Right renal cortex interstitium (tissue), 3 donors: ENCODE measurements around the gene TARS1. TPM values are rescaled to one million over a fixed set of nuclear protein-coding genes. Genes with fewer than 3 reads are reported as not detected.
"Not testable (repeated sequence)": the region's sequence is repeated elsewhere in the genome, so short reads cannot be mapped to it uniquely, and the experiment has no call there.

Experiments used
- DNase-seq, 3 donors: peaks; one replicate each; pipeline ENCODE4 v3.0.0-alpha.2; 2013; ENCODE audit warnings: low read depth in 3 of 3, low spot score in 2 of 3
- polyA plus RNA-seq, 3 donors: library from polyadenylated mRNA; unstranded; fragments of 120-200 nt; gene quantifications; one replicate each; pipeline ENCODE4 v1.2.1, GENCODE V29; 2013; ENCODE audit not compliant: insufficient read length in 3 of 3

The TARS1 gene
- polyA plus RNA-seq, 3 donors: 140 to 156 (median 154) TPM

- no peak for DNase-seq
Measured at GRCh38 chr5:33482335-33482734, 41.6 kb downstream of the TARS1 start.

DNA sequence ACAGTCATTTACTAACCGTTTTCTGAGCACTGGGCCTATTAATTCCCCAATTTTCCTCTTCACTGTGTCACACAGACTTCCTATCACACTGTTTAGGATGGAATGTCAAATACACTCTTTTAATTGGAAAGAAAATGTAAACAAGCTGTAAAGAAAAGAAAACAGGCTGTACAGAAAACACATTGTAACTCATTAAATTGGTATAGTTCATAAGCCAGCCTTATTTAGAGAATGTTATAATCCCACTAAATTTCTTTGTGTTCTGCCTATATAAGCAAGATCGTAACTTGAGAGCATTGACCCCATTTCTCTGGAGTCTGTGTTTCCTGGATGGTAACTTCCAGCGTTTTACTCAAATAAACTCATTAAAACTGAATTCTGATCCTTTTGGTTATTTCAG, 46.5 kb downstream of the TARS1 start:
- DNase-seq: no peak

- no peak for DNase-seq
Measured at GRCh38 chr5:33488558-33489355, 48.0 kb downstream of the TARS1 start.

DNA sequence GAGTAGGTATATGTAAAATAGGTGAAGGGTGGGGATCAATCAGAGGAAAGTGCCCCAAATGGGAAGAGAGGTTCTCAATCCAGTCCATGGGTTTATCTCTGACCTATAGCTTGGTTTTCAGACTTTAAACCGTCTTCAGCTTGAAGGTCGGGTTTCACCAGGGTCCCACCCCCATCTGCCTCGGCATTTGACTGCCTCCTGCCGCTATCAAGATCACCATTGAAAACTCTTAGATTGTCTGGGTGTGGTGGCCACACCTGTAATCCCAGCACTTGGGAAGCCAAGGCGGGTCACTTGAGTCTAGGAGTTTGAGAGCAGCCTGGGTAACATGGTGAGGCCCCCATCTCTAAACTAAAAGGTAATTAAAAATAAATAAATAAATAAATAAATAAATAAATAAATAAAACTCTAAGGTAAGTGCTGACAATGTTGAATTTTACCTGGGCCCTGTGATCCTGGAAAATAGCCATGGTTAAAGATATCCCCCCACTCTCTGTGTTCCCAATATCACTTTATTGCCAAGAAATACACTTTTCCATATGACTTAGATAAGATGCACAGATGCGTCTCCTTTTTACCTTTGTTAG, 48.8 kb downstream of the TARS1 start:
- no peak for DNase-seq

DNA sequence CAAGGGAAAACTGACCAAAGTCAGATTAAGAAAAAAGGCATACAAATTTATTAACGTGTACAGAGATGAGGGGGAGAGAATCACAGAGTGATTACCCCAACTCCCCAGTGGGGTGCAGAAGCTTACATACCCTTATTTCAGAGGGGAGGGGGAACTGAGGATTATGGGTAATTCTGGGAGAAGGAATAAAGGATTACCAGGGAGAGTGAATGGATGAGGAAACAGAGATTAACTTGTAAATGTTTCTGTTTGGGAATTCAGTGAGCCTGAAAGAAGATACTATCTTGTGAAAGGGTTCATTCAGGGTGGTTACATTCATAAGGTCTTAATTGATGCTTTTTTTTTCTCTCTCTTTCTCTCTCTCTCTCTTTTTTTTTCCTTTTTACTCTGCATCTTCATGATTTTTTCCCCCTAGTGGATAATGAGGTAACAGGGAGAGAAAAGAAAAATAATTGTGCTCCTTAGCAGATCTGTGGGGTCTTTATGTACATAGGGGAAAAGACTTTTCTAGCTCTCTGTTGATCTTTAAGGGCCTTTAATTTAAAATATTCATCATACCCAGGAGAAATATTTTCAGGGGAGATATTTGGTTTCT, 49.4 kb downstream of the TARS1 start:
- DNase-seq: no peak

DNA sequence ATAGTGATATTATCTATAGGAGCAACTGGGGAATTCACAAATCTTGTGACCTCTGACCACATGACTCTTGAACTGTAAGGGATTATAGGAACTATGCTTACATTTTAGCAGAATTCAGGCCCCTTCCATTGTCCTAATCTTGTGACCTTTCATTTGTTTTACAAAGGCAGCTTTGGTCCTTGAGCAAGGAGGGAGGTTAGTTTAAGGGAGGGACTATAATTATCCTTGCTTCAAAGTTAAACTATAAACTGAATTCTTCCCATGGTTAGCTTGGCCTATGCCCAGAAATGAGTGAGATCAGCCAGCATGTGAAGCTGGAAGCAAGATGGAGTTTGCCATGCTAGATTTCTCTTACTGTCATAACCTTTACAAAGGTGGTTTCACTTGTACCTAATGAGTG, 51.2 kb downstream of the TARS1 start:
- no peak for DNase-seq

GRCh38 chr5:33494466-33494865, 53.7 kb downstream of the TARS1 start:
- no peak for DNase-seq

DNA sequence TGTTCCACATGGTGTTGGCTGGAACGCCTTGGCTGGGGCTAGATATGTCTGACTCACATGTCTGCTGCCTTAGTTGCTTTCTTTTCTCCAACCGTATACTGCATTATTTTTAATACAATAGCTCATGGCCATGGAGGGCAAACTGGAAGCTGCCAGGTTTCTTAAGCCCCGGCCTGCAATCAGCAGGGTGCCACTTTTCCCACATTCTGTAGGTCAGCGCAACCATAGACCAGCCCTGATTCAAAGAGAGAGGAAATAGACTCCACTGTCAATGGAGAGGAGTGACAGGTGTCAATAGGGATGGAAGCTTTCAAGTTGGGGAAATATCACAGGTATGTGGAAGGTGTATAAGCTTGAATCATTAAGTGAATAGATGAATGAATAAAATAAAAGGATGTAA, 60.5 kb downstream of the TARS1 start:
- DNase-seq: no peak

DNA sequence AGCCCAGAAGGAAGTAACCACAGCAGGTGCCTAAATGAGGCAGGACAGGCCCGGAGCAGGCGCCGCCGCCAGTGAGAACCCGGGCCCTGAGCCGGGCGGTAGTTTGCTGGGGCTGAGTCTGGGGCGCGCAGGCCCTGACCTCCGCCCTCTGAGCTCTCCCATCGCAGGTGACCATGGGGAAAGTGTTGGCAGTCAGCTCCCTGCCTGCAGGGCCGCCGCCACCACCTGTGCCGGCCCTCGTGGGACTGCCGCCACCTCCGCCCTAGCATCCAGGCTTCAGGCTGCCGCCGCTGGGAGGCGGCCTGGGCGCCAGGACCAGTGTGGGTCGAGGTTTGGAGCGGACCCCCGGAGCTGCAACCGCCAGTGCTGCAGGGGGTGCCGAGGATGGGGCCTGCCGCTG, 61.1 kb downstream of the TARS1 start:
- no peak for DNase-seq

- DNase-seq: no peak
Measured at GRCh38 chr5:33504570-33504969, 63.8 kb downstream of the TARS1 start.

- no peak for DNase-seq
Measured at GRCh38 chr5:33507426-33507825, 66.7 kb downstream of the TARS1 start.

DNA sequence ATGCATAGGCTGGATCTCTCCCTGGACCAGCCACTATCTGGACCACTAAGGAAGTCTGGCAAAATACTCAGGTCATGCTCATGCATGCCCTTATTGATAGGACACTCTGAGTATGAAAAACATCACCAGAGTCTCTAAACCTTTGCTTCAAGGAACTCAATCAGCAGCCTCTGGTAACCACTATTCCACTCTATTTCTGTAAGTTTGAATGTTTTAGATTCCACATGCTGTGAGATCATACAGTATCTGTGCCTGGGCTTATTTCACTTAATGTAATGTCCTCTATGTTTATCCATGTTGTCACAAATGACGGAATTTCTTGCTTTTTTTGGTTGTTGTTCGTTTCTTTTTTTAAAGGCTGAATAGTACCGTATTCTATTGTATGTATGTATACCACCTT, 68.3 kb downstream of the TARS1 start:
- no peak for DNase-seq

GRCh38 chr5:33513462-33514185, 72.9 kb downstream of the TARS1 start:
- DNase-seq: no peak

DNA sequence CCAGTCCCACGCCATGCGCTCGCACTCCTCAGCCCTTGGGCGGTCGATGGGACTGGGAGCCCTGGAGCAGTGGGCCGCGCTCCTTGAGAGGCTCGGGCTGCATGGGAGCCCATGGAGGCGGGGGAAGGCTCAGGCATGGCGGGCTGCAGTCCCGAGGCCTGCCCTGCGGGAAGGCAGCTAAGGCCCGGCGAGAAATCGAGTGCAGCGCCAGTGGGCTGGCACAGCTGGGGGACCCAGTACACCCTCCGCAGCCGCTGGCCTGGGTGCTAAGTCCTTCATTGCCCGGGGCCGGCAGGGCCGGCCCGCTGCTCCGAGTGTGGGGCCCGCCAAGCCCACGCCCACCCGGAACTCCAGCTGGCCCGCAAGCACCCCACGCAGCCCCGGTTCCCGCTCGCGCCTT, 74.6 kb downstream of the TARS1 start:
- DNase-seq: not testable (repeated sequence)

DNA sequence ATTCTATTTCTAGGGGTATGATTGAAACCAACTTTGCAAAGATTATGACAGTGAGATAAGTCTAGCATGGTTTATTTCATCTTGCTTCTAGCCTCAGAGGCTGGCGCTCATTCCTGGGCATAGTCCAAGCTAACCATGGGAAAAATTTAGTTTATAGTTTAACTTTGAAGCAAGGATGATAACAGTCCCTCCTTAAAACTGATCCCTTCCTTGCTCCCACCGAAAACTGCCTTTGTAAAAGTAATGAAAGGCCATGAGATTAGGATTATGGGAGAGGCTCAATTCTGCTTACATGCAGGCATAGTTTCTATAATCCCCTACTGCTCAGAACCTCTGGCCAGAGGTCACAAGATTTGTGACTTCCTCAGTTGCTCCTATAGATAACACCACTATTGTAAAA, 75.7 kb downstream of the TARS1 start:
- no peak for DNase-seq
